Measurements from ENCODE around the gene BLVRB. TPM values are rescaled to one million over a fixed set of nuclear protein-coding genes. Genes with fewer than 3 reads are reported as not detected.

BLVRB gene
- total and polyA plus RNA-seq, 9 of the 15 experiments (the other 6 are each of a cell fraction or from before 2014, with no cell fraction given), result 81.1 to 749 (median 331) TPM

GRCh38 chr19:40443131-40443999 lies 22.2 kb downstream of the BLVRB start (continued):
- 0 out of 4 replicates have a peak, but pooled peaks of 1 of the 2 experiments have one; percentile 62 for TF ChIP-seq MLX (CRISPR knock-in tag; conservative IDR thresholded peaks at IDR 0.05)
- TF ChIP-seq ZBTB8A (IDR thresholded peaks at IDR 0.05; ENCODE audit: partially characterized antibody), result no peak
- TF ChIP-seq ZNF408 (CRISPR knock-in tag; IDR thresholded peaks at IDR 0.05; ENCODE audit: low read depth), result no peak
- TF ChIP-seq PTRF (tag; IDR thresholded peaks at IDR 0.05), result no peak
- TF ChIP-seq ZNF23 (CRISPR knock-in tag; IDR thresholded peaks at IDR 0.05), result no peak
- no peak for TF ChIP-seq BRCA1 (IDR thresholded peaks at IDR 0.05)
- TF ChIP-seq BRCA1 (CRISPR knock-in tag; IDR thresholded peaks at IDR 0.05), result no peak
- no peak for TF ChIP-seq ZNF232 (CRISPR knock-in tag; IDR thresholded peaks at IDR 0.05)
- no peak for TF ChIP-seq ZNF12 (CRISPR knock-in tag; IDR thresholded peaks at IDR 0.05)
- no peak for TF ChIP-seq GATAD2A (IDR thresholded peaks at IDR 0.05)
- TF ChIP-seq HINFP (tag; conservative IDR thresholded peaks at IDR 0.05; ENCODE audit: low read depth), result no peak
- peak; percentile 73 for TF ChIP-seq SMARCE1 (IDR thresholded peaks at IDR 0.05)
- TF ChIP-seq TSC22D4 (tag; IDR thresholded peaks at IDR 0.05), result no peak
- TF ChIP-seq ETV5 (CRISPR knock-in tag; IDR thresholded peaks at IDR 0.05; ENCODE audit: low read depth), result peak; percentile 75; the same call in 1 of the 2 replicates
- peak; percentile 44; the same call in 1 of the 2 replicates for TF ChIP-seq KLF1 (tag; IDR thresholded peaks at IDR 0.05)
- no peak for TF ChIP-seq BDP1 (IDR thresholded peaks at IDR 0.05; ENCODE audit: insufficient read depth, insufficient read length)
- no peak for TF ChIP-seq TAL1 (IDR thresholded peaks at IDR 0.05)
- TF ChIP-seq ZNF217 (CRISPR knock-in tag; IDR thresholded peaks at IDR 0.05), result no peak
- no peak; the same call in 1 of the 2 replicates for TF ChIP-seq TOE1 (IDR thresholded peaks at IDR 0.05; ENCODE audit: borderline replicate concordance)
- no peak for TF ChIP-seq TOE1 (CRISPR knock-in tag; IDR thresholded peaks at IDR 0.05; ENCODE audit: borderline replicate concordance, low read depth)
- no peak for TF ChIP-seq ZNF175 (CRISPR knock-in tag; IDR thresholded peaks at IDR 0.05; ENCODE audit: low read depth)
- 0 out of 2 replicates have a peak, but pooled peaks have one; percentile 30 for TF ChIP-seq SMARCC2 (IDR thresholded peaks at IDR 0.05; ENCODE audit: low read depth)
- no peak for TF ChIP-seq ZEB2 (IDR thresholded peaks at IDR 0.05)
- TF ChIP-seq ETV1 (tag; conservative IDR thresholded peaks at IDR 0.05; ENCODE audit: low read depth), result peak; percentile 57; the same call in 1 of the 2 replicates
- TF ChIP-seq ZBTB17 (CRISPR knock-in tag; IDR thresholded peaks at IDR 0.05), result peak; percentile 56; the same call in 1 of the 2 replicates
- TF ChIP-seq HEY1 (CRISPR knock-in tag; IDR thresholded peaks at IDR 0.05; ENCODE audit: borderline replicate concordance), result no peak
- no peak for TF ChIP-seq MAFK (IDR thresholded peaks at IDR 0.05; ENCODE audit: low read length)
- TF ChIP-seq ZNF224 (CRISPR knock-in tag; IDR thresholded peaks at IDR 0.05), result no peak
- TF ChIP-seq CHD1 (IDR thresholded peaks at IDR 0.05; ENCODE audit: low read length), result peak; percentile 95
- no peak for TF ChIP-seq ZNF124 (CRISPR knock-in tag; IDR thresholded peaks at IDR 0.05)

All from K562 (cell line).